Epithelial cell of proximal tubule (primary cell): Measurements from ENCODE around the gene TSPY2. TPM values are rescaled to one million over a fixed set of nuclear protein-coding genes. Genes with fewer than 3 reads are reported as not detected.
"Not testable (repeated sequence)": the region's sequence is repeated elsewhere in the genome, so short reads cannot be mapped to it uniquely, and the experiment has no call there.

Experiments
- DNase-seq: peaks from one replicate; pipeline ENCODE4 v3.0.0-alpha.2; 2011; ENCODE audit warnings: low read depth
- H3K4me3 ChIP-seq: 2 replicates; pipeline ENCODE4 v1.5.1; 2011; ENCODE audit warnings: low read depth, mild to moderate bottlenecking, low read length
- total RNA-seq: library from RNA; depleted of rRNA; stranded (reverse); fragments of >200 nt; gene quantifications from 2 replicates; pipeline ENCODE4 v1.2.3, GENCODE V29; 2015

Gene TSPY2, protein sequence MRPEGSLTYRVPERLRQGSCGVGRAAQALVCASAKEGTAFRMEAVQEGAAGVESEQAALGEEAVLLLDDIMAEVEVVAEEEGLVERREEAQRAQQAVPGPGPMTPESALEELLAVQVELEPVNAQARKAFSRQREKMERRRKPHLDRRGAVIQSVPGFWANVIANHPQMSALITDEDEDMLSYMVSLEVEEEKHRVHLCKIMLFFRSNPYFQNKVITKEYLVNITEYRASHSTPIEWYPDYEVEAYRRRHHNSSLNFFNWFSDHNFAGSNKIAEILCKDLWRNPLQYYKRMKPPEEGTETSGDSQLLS
- not detected in 2 replicates for total RNA-seq

DNA sequence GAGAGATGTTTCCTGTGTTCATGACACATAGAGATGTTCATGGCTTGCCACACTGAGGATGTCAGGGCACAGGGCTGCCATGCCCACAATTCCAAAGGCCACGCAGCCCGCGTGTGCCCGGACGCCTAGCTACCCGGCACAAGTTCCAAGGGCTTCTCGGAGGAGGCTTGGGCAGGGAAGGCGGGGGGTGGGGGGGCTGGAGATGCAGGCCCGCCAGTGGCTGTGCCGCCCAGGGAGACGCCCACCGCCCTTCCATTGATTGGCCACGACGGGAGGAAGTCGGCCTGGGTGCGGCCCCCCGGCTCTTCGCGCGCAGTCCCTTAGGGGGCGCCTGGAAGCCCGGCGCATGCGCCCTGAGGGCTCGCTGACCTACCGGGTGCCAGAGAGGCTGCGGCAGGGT, at the start of gene TSPY2:
TSS of gene TSPY2 (plus strand) at position 301 of the 400 bp plus-strand sequence. CDS start at position 347, 46 bp downstream.
- H3K4me3 ChIP-seq, DNase-seq: not testable (repeated sequence)

DNA sequence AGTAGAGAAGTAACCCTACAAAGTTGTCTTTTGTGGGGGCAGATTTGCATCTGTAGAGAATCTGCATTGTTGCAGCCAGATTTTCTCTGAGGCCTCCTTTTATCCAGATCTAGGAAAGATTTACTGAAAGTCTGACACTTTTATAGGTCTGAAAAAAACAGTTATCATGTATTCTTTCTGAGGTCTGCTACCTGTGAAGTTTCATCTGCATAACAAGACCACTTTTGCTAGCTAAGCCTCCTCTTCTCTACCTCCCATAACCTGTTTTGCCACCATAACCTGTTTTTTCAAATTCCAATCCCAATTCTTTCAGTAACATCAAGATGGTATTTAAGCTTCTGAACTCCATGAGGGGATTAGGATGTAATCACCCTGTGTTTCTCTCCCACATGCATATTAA, 36.5 kb upstream of the TSPY2 start:
- not testable (repeated sequence) for H3K4me3 ChIP-seq, DNase-seq

- H3K4me3 ChIP-seq, DNase-seq: not testable (repeated sequence)
Observed at GRCh38 chrY:6217045-6217444, 29.0 kb upstream of the TSPY2 start.

DNA sequence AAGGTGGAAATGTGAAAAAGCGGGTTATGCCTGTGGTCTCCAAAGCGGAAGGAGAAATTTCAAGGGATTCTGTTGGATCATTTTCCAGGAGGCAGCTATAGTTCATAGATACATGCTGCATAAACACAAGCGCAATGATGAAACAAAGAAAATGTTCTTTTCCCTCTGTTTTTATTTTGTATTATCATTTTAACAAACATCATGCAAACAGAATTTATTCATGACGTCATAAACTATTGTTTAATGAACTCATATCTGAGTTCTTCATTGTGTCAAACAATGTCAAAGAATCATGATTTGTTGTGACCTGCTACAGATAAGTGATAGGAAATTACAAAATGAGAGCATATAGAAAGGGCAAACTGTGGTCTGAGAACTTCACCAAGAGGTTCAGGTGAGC, 23.8 kb downstream of the TSPY2 start:
- H3K4me3 ChIP-seq, DNase-seq: not testable (repeated sequence)
